Measurements from ENCODE around the gene TBCB.

DNA sequence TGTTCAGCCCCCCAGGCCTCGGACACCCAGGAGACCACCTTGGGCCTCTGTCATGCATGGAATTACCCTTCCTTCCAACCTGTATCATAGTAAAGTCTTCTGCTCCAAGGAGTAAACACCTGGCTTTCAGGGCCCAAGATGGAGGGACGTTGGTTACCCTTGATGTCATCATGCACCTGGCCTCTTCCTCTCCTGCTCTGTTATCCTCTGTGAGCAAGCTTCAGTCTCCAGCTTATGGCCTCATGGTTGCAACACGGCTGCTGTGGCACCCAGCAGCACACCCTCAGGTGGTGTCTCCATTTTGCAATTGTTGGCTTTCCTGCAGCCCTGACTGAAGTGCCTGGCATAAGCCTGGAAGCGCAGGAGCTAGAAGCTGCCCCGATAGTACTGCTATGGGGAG, 8.3 kb upstream of the TBCB start:
- TF ChIP-seq CTCF (IDR thresholded peaks at IDR 0.05), result no peak
- no peak for TF ChIP-seq POLR2A (IDR thresholded peaks at IDR 0.05)

All from uterus (tissue), 2 donors.